G401.6 (cell line): Measurements from ENCODE around the gene CSK.
"Not testable (repeated sequence)": the region's sequence is repeated elsewhere in the genome, so short reads cannot be mapped to it uniquely, and the experiment has no call there.

Experiments used
- FAIRE-seq: peaks from 2 replicates; lab custom pipeline; 2012; peaks lifted over from hg19 to GRCh38; lab: Jason Lieb, UNC

The CSK gene

GRCh38 chr15:74781431-74782258 lies at the start of gene CSK:
Gene CSK, plus strand, starts transcription at chr15:74782080. Its CDS starts 16,218 bp downstream, at chr15:74798298.
- no peak for FAIRE-seq

GRCh38 chr15:74732846-74733245 lies 49.0 kb upstream of the CSK start:
- FAIRE-seq = no peak

GRCh38 chr15:74733269-74733668 lies 48.6 kb upstream of the CSK start:
- no peak for FAIRE-seq

GRCh38 chr15:74735305-74735704 lies 46.6 kb upstream of the CSK start:
- FAIRE-seq = no peak

DNA sequence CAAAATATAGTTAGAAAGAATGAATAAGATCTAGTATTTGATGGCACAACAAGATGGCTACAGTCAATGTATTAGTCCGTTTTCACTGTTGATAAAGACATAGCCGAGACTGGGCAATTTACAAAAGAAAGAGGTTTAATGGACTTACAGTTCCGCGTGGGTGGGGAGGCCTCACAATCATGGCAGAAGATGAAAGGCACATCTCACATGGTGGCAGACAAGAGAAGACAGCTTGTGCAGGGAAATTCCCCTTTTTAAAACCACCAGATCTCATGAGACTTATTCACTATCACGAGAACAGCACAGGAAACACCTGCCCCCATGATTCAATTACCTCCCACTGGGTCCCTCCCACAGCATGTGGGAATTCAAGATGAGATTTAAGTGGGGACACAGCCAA lies 43.6 kb upstream of the CSK start:
- FAIRE-seq = not testable (repeated sequence)

GRCh38 chr15:74742422-74742821 lies 39.5 kb upstream of the CSK start:
- FAIRE-seq = no peak

GRCh38 chr15:74746389-74746788 lies 35.5 kb upstream of the CSK start:
- FAIRE-seq = no peak

DNA sequence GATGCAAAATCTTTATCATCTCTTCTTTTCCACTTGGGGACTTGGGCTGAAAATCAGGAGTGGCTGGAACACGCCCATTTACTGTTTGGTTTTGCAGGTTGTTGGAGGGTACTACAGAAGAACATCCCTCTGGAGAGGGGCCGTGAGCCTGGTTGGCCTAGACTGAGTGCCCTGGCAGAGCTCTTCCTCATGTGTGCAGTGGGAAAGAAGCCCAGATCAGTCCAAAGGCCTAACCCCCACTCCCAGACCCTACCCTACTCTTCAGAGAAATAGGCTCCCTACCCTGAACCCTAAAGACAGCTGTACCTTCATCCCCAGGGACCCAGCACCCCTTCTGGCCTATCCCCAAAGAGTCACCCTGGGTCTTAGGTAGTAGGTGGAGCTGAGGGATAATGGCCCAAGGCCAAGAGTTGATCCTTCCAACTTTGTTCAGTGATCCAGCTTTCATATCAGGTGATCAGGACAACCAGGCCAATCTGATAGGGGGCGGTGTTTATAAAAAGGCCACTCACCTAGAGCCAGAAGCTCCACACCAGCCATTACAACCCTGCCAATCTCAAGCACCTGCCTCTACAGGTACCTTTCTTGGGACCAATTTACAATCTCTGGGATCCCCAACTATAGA lies 33.4 kb upstream of the CSK start, which contains the start of gene CYP1A2:
CYP1A2 (plus strand) TSS at position 524 of the 625 bp plus-strand sequence. CDS start 894 bp downstream, outside the sequence.
- no peak for FAIRE-seq

- no peak for FAIRE-seq
These were observed 32.0 kb upstream of the CSK start for GRCh38 chr15:74749832-74750231.

DNA sequence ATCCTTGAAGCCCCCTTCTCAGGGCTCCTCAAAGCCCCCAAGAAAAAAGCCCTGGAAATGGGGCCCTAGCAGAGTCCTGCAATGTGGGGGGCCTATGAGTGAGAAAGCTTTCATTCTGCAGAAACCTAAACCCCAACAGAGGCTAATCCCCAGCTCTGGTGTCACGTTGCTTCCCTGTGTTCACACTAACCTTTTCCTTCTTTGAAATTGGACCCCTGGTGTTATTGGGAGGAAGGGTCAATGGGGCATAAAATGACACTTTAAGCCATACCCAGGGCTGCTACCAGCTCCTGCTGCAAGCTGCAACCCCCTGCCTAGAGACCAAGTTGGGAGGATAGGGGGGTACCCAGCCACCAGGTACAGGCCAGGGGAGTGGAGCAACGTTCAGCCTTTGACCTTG lies 31.1 kb upstream of the CSK start:
- no peak for FAIRE-seq

- no peak for FAIRE-seq
These were observed 29.9 kb upstream of the CSK start for GRCh38 chr15:74752011-74752410.

DNA sequence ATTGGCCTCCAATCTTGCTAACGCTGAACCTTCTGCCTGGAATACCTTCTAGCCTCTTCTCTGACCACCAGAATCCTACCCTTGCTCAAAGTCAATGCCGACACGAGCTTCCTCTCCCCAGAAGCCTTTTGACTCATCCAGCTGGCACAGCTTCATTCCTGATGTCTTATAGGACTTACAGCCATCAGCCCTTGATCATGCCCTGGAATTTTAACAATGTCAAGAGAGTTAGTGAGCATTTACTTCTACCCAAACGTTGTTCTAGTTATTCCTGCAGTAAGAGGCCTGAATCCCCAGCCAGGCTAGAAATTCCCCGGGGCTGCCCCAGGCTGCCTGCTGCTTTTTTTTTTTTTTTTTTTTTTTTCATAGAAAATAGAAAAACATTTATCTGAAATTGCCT lies 29.3 kb upstream of the CSK start:
- no peak for FAIRE-seq

DNA sequence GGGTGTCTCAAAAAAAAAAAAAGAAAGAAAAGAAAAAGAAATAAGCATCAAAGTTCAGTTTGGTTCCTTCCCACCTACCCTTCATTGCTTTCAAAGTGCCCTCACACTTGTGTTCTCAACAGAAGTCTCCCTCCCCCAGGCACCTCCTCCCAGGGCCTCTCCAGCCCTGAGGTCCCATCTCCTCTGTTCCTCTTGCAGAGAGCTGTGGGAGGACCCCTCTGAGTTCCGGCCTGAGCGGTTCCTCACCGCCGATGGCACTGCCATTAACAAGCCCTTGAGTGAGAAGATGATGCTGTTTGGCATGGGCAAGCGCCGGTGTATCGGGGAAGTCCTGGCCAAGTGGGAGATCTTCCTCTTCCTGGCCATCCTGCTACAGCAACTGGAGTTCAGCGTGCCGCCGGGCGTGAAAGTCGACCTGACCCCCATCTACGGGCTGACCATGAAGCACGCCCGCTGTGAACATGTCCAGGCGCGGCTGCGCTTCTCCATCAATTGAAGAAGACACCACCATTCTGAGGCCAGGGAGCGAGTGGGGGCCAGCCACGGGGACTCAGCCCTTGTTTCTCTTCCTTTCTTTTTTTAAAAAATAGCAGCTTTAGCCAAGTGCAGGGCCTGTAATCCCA lies 27.2 kb upstream of the CSK start:
- no peak for FAIRE-seq

- FAIRE-seq = no peak
These were observed 23.1 kb upstream of the CSK start for GRCh38 chr15:74758736-74759135.

DNA sequence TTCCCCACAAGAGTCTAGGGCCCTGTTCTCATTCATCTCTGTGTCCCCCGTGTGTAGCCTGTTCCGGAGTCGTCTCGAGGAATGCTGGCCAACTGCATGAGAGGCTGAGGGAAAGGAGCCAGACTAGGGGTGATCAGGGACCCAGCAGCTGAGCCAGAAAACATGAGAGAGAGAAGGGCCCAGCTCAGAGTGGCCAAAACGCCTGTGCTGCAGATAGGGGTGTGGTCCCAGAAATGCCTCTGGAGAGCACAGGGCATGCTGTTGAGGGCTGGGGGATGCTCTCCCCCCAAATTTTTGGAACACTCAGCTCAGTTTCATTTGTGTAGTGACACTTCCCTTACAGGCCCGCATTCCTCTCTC lies 19.1 kb upstream of the CSK start:
- no peak for FAIRE-seq

DNA sequence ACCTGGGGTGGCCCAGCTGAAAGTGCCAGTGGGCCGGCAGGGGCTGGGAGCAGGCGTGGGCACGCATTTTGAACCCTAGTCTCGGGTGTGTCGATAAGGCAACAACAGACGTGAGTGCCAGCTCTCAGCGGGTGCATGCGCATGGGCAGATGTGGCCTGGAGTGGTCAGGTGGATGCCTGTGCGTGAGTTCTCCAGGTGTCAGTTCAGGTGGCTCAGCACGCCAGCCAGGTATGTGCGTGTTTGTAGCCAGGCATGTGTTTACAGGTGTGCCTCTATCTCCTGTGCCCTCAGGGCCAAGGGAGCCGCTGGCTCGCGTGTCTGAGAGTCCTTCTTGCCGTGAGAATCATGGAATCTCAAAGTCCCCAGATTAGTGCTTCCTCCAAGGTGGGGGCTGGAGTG lies 18.5 kb upstream of the CSK start:
- FAIRE-seq = no peak

- no peak for FAIRE-seq
These were observed 14.4 kb upstream of the CSK start for GRCh38 chr15:74767167-74768098.

DNA sequence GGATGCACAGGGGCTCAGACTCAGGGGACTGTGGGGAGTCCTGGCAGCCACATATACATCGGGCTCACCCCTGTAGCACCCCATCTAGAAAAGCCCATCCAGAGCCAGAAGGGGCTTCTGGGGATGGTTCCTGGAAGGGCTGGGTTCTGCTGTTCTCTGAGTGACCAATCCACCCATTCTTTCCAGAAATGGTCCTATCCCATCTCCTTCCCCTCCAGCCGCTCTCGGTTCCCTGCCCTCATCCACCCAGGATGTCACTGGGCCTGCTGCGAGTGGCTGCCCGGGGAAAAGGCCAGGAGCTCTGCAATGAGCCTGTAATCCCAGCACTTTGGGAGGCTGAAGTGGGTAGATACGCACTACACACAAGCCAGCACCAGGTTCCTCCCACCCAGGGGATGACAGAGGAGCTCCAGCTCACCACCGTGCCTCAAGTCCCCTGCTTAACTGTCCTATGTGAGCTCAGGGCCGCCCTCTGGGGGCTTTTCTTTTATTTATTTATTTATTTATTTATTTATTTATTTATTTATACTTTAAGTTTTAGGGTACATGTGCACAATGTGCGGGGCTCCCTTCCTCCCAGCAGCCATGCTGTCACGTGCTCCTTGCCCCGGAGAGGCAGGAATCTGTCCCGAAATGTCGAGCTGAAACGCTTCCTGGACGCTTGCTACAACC lies 13.6 kb upstream of the CSK start:
- no peak for FAIRE-seq

DNA sequence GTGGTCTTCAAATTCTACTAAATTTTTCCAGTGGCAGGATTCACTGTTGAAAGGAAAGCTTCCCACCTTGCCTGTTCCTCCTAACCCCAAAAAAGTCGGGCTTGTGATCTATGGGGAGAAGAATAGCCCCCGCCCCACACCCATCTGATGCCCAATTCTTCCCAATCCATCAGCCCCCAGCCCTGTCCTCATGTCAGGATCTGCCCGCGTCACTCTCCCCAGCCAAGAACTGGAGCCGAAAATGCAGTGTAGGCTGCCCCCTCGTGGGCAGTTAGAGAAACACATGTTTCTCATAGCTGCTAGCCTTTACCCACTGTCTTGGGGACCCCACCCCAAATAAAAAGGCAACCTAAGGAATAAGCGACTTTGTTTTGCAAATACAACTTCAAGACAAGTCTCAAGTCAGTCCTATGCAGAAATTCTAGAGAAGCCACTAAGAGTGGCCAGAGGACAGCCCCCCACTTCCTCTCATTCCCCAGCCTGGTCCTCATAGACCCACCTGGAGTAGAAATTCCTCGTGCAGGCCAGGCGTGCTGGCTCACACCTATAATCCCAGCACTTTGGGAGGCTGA lies 13.0 kb upstream of the CSK start:
- peak; percentile 47 for FAIRE-seq

DNA sequence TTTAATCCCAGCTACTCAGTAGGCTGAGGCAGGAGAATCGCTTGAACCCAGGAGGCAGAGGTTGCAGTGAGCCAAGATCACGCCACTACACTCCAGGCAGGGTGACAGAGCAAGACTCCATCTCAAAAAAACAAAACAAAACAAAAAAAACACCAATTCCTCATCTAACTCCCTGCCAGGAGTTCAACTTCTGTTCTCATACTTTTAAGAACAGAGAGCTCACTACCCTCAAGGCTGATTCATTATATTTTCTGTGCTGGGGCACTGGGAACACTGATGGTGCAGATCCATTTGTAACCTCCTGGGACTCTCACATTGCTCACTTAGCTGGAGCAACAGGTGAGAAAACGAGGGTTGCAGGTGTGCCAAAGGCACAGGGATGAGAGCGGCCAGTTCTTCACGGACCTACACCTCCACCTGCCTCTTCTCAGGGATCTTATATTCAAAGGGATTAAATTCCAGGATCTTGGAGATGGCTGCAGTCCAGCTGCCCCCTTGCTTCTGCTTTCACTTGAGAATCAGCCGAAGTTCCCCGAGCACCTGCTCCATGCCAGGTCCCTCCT lies 12.3 kb upstream of the CSK start:
- no peak for FAIRE-seq
